Measurements from ENCODE around the gene SRRM4.

Gene SRRM4

GRCh38 chr12:119128527-119128926, 147.2 kb downstream of the SRRM4 start:
- DNase-seq, result no peak

DNA sequence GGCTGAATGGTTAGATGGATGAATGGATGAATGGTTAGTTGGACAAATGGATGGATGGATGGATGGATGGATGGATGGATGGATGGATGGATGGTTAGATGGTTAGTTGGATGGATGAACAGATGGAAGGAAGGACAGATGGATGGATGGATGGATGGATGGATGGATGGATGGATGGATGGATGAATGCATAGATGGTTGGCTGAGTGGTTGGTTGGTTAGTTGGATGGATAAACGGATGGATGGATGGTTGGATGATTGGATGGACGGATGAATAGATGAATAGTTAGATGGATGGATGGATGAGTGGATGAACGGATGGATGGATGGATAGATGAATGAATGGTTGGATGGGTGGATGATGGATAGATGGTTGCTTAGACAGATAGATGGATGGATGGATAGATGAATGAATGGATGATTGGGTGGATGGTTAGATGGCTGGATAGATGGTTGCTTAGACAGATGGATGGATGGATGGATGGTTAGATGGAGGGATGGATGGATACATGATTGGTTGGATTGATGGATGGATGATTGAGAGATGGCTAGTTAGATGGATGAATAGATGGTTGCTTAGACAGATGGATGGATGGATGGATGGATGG, 148.6 kb downstream of the SRRM4 start:
- no peak for DNase-seq

DNA sequence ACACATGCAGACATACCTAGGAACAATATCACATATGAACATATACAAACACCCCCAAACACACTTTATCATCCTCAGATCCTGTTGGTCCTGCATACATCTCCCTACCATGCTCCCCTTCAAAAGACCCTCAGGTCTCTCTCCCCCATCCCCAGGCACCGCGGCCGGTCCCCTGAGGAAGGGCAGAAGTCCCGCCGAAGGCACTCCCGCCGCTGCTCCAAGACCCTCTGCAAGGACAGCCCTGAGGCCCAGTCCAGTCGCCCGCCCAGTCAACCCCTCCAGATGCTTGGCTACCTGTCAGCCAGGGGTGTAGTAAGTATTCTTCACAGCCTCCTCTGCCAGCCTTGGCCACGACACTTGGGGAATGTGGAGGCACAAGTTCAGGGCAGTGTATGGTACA, 149.2 kb downstream of the SRRM4 start:
- DNase-seq, result no peak

DNA sequence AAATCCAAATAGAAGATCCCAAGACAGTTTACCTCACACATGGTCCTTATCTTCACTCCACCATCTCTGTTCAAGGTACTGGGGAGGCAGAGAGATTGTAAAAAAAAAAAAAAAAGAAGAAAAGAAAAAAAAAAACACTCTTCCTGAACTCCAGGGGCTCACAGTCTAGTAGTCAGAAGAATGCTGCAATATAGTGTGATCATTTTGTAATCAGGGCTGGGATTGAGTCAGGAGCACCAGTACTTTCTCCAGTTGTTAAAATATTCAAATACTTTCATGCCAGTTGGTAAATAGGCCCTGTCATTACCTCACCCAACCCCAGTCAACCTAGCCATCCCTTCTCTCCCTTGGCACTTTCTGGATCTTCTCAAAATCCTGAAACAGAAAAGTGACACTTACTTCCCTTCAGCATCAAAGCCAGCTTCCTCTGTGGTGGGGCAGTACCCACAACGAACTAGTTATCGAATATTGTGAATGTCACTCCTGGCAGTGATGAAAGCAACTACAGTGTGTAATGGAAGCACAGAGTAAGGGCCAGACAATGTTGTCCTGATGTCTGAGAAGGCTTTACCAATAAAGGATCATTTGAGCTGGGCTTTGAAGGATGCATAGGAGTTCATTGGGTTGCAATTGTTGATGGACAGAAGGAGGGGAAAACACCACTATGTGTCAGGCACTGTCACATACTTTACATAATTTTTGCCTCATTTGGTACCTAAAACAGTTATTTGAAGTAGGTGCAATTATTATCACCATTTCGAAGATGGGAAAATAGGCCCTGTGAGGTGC, 153.1 kb downstream of the SRRM4 start:
- DNase-seq, result no peak

- DNase-seq, result no peak
These were observed 155.6 kb downstream of the SRRM4 start for GRCh38 chr12:119136811-119137410.

DNA sequence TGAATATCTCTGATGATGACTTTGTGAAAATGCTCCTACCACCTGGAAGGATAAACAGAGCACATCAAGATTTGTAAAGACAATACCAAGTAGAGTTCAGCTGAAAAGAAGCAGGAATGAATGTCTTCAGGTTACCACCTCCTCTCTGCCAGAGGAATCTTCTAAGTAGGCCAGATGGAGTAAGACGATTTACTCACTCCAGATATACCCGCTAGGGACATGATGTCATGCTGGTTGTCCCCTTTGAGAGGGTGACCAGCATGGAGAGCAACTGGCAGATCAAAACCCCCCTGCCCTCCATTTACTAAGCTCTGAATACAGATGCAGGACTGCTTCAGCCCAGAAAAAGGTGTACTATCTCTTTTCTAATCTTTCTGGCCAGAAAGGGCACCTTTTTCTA, 158.1 kb downstream of the SRRM4 start:
- DNase-seq, result no peak

DNA sequence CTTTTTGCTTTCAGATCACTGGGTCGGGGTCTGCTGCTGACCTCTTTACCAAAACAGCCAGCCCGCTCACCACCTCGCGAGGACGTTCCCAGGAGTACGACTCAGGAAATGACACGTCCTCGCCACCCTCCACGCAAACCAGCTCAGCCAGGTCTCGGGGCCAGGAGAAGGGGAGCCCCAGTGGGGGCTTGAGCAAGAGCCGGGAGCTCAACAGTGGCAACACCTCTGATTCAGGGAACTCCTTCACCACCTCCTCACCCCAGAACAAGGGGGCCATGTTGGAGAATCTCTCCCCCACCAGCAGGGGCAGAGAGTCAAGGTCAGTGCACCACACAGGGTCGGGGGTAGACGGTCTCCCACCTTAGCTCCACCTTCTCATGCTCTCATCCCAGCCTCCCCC, 164.0 kb downstream of the SRRM4 start:
- no peak for DNase-seq

DNA sequence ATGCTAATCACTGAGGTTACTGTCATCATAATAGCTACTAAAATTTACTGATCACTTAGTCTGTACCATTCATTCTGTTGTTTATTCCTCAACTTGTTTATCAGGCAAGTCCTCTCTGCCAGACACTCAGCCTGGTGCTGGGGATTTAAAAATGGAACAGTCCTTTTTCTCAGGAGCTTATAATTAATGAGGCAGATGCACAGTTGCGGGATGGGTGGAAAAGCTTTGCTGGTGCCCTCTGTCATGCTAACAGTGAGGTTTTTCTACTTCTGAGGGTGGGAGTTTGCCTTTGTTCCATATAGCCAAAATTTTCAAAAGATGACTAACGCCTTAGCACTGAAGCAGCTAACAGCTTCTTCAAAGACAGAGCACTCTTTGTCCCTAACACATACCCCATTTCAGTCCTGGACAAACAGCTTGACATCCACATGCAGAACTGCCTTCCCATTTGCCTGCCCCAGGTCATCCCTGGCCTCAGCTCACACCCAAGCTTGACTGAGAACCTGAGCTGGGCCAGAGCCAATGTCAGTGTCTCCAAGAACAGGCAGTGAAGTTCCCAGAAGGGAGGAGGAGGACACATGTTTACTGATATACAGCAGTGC, 166.6 kb downstream of the SRRM4 start:
- no peak for DNase-seq

- DNase-seq, result no peak
These were observed 167.9 kb downstream of the SRRM4 start for GRCh38 chr12:119149270-119149669.

GRCh38 chr12:119151445-119152026, 170.2 kb downstream of the SRRM4 start:
- DNase-seq, result no peak

- no peak for DNase-seq
These were observed 172.4 kb downstream of the SRRM4 start for GRCh38 chr12:119153477-119154434.

GRCh38 chr12:119154435-119154818, 173.1 kb downstream of the SRRM4 start:
- DNase-seq, result no peak

GRCh38 chr12:119156401-119157044, 175.2 kb downstream of the SRRM4 start:
- no peak for DNase-seq

DNA sequence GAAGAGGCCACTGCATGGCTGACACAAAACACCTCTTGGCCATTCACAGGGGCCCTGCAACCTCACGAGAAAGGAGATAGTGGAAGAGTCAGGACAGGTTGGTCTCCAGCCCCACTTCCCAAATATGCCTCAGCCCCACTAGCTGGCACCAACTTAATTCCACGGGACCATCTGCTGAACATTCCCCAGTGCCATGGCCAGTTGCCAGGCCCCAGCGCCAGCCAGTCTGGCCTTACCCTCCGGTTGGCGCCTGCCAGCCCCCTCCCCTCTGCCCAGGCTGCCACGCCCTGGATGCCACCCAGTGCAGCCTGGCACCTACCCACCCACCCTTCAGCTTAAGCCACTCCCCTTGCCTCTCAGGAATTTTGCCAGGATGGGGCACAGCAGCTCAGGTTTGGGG, 176.2 kb downstream of the SRRM4 start:
- no peak for DNase-seq

DNA sequence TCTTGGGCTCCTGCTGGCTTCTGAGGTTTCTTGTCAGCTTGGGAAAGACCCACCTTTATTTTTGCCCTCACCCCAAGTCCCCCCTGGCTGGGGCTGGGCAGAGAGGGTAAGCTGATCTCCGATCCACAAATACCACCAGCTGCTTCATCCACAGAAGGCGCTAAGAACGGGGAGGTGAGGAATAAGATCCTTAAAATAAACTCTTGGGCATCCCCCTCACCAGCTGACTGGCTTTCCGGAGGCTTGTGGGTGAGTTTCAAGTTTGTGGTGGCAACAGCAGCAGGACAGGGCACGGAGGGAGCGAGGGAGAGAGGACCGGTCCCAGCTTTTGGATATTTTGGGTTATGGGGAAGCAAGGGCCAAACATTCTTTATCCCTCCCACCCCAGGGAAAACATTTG, 176.6 kb downstream of the SRRM4 start:
- no peak for DNase-seq

GRCh38 chr12:119158402-119158801, 177.1 kb downstream of the SRRM4 start:
- no peak for DNase-seq

- no peak for DNase-seq
These were observed 178.5 kb downstream of the SRRM4 start for GRCh38 chr12:119159844-119160243.

DNA sequence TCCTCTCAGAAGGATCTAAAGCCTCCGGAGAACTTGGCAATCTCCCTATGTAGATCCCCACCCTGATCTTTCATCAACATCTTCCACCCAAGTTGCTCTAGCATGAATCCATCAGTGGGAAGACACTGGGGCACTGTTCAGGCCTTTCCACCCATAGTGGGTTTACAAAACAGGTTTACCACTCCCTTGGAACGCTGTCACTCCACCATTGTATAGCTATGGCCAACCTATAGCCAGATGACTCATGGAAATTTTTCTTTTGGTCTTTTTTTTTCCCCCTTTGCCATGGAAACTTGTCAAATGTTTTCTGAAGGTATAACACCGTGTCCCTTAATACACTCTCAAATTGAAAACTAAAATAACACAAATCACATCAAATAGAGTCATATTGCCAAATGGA, 186.6 kb downstream of the SRRM4 start:
- no peak for DNase-seq

GRCh38 chr12:119168721-119169120, 187.4 kb downstream of the SRRM4 start:
- no peak for DNase-seq

- no peak for DNase-seq
These were observed 187.8 kb downstream of the SRRM4 start for GRCh38 chr12:119169150-119169549.

DNA sequence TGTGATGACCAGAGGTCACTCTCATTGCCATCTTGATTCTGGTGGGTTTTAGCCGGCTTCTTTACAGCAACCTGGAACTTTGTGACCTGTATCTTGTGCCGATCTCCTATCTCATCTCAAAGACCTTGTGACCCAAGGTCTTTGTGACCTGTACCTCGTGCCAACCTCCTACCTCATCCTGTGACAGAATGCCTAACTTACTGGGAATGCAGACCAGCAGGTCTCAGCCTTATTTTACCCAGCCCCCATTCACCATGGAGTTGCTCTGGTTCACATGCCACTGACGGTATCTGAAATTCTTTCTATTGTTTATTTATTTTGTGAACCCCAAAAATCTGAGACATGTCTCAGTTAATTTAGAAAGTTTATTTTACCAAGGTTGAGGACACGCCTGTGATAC, 189.9 kb downstream of the SRRM4 start:
- no peak for DNase-seq

Data from DMS79 treated with DMSO at 0.1 percent for 48 hours (cell line).